H1 (cell line): ENCODE measurements around the gene ASAP2. TPM values are rescaled to one million over a fixed set of nuclear protein-coding genes. Genes with fewer than 3 reads are reported as not detected.

ENCODE experiments used
- FOSL1 ChIP-seq: IDR thresholded peaks from 2 replicates; pipeline ENCODE4 v1.6.1; 2011; ENCODE audit warnings: mild to moderate bottlenecking, low read depth, low read length, moderate library complexity; ENCODE audit not compliant: insufficient read depth
- SUZ12 ChIP-seq: fragments of 200-600 bp; sonication (generic); IDR thresholded peaks from 2 replicates; pipeline ENCODE4 v1.6.1; 2012; ENCODE audit warnings: mild to moderate bottlenecking, inconsistent platforms, low read length, moderate library complexity, mixed read lengths
- ZNF274 ChIP-seq: IDR thresholded peaks from 2 replicates; pipeline ENCODE4 v1.7.0; 2012; ENCODE audit warnings: low read length, borderline replicate concordance; ENCODE audit errors: extremely low read depth
- polyA plus RNA-seq, 7 experiments: library from polyadenylated mRNA; depleted of rRNA in 3 of 7; stranded (reverse) in 5 of 7; unstranded in 2 of 7; fragments of >200 nt in 5 of 7; fragments of 200-250 nt in 2 of 7; gene quantifications; 1 replicate in 5 of 7; 2 replicates in 1 of 7; 4 replicates in 1 of 7; pipeline versions ENCODE4 v1.2.1 to v1.2.3, GENCODE V29; 2011 to 2013; ENCODE audit warnings: missing spikeins in 2 of 7, mixed read lengths in 2 of 7
- total RNA-seq: library from RNA; stranded (reverse); fragmentation: NEBNext Ultra II Directional; extraction: Animal tissue kit (Norgen Biotek cat#: 25700); gene quantifications from 2 replicates; pipeline ENCODE4 v1.2.1, GENCODE V29; 2021

The ASAP2 gene
- total and polyA plus RNA-seq, 2 of the 8 experiments (the other 6 are each of a cell fraction or from before 2014, with no cell fraction given), result 10.2 to 18.7 TPM

- TF ChIP-seq FOSL1 (no peak), ZNF274 (no peak), SUZ12 (no peak)
Observed at GRCh38 chr2:9356261-9356660, 149.6 kb downstream of the ASAP2 start (continued).
